HG03571 (cell line): ENCODE data around the gene CYP4F2.
A peak's percentile ranks its signal among the peaks of the same experiment; 100 is the strongest.
"Not testable (repeated sequence)": the region's sequence is repeated elsewhere in the genome, so short reads cannot be mapped to it uniquely, and the experiment has no call there.

Experiments used
- ATAC-seq: cut with Tn5 transposase; IDR thresholded peaks from one replicate; pipeline ENCODE4 v1.9.1; 2021; ENCODE audit not compliant: unreplicated experiment

CYP4F2 gene

GRCh38 chr19:15850385-15850784 is 47.5 kb downstream of the CYP4F2 start:
- ATAC-seq: no peak

GRCh38 chr19:15846923-15847322 is 51.0 kb downstream of the CYP4F2 start:
- ATAC-seq: no peak

DNA sequence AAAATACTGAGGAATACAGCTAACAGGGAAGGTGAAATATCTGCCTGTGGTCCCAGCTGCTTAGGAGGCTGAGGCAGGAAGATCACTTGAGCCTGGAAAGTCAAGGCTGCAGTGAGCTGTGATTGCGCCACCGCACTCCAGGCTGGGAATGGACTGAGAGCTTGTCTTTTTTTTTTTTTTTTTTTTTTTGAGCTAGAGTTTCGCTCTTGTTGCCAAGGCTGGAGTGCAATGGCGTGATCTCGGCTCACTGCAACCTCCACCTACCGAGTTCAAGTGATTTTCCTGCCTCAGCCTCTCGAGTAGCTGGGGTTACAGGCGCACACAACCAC is 54.0 kb downstream of the CYP4F2 start:
- ATAC-seq: not testable (repeated sequence)

DNA sequence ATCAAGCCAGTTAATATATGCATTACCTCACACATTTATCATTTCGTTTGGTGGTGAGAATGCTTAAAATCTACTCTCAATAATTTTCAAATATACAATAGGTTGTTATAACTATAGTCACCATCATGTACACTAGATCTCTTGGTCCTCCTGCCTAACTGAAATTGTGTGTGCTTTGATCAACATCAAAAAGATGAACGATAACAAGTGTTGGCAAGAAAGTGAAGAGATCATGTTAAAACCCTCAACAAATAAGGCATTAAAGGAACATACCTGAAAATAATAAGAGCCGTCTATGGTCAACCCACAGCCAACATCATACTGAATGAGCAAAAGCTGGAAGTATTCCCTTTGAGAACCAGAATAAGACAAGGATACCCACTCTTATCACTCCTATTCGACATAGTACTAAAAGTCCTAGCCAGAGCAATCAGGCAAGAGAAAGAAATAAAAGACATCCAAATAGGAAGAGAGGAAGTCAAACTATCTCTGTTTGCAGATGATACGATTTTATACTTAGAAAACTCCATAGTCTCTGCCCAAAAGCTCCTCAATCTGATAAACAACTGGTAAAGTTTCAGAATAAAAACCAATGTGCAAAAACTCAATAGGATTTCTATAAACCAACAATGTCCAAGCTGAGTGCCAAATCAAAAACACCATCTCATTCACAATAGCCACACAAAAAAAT is 54.5 kb downstream of the CYP4F2 start:
- no peak for ATAC-seq

- ATAC-seq: no peak
These were observed 55.9 kb downstream of the CYP4F2 start for GRCh38 chr19:15841875-15842569.

GRCh38 chr19:15840833-15841232 is 57.0 kb downstream of the CYP4F2 start:
- ATAC-seq: no peak

DNA sequence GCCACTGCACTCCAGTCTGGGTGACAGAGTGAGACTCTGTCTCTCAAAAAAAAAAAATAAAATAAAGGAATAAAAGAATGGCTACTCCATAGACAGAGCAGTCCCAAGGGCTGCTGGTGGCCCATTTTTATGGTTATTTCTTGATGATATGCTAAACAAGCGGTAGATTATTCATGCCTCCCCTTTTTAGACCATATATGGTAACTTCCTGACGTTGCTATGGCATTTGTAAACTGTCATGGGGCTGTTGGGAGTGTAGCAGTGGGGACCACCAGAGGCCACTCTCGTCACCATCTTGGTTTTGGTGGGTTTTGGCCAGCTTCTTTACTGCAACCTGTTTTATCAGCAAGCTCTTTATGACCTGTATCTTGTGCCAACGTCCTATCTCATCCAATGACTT is 58.0 kb downstream of the CYP4F2 start:
- not testable (repeated sequence) for ATAC-seq

GRCh38 chr19:15838351-15838750 is 59.5 kb downstream of the CYP4F2 start:
- ATAC-seq: no peak

DNA sequence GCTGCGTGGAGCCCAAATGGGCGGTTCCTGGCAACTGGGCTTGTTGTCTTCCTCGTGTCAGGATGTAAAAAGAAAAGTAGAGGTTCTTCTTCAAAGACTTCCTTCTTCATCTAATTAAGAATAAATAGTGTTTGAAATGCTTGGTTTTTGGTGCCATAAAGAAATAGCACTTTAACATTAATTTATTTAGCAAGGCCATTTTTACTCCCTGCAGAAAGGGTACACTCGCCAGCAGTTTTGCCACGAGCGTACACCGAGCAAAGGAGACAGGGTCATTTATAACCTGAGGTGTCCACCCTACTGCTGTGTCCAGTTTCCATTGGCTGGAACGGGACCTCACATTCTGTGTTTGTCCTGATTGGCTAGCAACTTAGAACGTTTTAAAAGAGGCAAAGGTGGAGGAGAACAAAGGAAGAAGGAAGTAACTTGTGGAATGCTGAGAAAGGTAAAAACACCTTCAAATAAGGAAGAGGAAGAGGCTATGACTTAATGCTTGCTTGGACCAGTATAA is 60.6 kb downstream of the CYP4F2 start:
- ATAC-seq: no peak

- ATAC-seq: peak; percentile 91
These were observed 61.3 kb downstream of the CYP4F2 start for GRCh38 chr19:15836330-15837220.

DNA sequence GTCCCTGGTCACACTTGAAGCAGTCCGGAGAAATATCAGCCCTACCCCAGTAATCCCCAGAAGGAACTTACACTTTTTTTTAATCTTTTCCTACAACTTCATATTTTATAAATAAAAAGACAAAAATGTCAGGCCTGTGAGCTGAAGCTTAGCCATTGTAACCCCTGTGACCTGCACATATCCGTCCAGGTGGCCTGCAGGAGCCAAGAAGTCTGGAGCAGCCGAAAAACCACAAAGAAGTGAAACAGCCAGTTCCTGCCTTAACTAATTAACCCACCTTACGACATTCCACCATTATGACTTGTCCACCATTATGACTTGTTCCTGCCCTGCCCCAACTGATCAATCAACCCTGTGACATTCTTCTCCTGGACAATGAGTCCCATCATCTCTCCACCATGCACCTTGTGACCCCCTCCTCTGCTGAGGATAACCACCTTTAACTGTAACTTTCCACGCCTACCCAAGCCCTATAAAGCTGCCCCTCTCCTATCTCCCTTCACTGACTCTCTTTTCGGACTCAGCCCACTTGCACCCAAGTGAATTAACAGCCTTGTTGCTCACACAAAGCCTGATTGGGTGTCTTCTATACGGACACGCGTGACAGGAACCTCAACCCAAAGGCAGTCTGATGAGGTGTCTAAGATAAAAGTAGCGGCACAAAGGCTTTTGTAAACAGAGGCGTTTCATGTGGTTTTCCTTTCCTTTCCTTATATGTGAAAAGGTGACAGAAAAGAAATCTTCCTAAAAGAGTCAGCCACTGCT is 62.1 kb downstream of the CYP4F2 start:
- ATAC-seq: not testable (repeated sequence)

DNA sequence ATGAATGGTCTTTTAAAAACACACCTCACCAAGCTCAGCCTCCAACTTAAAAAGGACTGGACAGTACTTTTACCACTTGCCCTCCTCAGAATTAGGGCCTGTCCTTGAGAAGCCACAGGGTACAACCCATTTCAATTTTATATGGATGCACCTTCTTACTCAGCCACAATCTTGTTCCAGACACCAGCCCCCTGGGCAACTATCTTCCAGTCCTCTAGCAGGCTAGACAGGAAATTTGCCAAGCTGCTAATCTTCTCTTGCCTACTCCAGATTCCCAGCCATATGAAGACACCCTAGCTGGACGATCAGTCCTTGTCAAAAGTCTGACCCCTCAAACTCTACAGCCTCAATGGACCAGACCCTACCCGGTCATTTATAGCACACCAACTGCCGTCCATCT is 63.6 kb downstream of the CYP4F2 start:
- ATAC-seq: not testable (repeated sequence)

DNA sequence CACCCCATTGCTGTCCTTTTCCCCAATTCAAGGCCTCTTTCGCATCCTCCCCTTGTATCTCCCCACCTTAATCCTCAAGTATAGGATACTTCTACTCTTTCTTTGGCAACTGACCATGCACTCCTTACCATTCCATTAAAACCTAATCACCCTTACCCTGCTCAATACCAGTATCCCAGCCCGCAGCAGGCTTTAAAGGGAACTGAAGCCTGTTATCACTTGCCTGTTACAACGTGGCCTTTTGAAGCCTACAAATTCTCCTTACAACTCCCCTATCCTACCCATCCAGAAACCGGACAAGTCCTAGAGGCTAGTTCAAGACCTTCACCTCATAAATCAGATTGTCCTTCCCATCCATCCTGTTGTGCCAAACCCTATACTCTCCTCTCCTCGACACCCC is 66.2 kb downstream of the CYP4F2 start:
- no peak for ATAC-seq

GRCh38 chr19:15829786-15830185 is 68.1 kb downstream of the CYP4F2 start:
- ATAC-seq: no peak

DNA sequence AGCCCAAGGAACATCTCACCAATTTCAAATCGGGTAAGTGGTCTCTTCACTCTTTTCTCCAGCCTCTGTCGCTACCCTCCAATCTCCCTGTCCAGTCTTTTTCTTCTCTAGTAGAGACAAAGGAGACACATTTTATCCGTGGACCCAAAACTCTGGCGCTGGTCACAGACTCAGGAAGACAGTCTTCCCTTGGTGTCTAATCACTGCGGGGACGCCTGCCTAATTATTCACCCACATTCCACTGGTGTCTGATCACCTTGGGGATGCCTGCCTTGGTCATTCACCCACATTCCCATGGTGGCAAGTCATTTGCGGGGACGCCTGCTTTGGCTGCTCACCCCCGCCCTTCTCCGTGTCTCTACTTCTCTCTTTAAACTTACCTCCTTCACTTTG is 68.6 kb downstream of the CYP4F2 start:
- ATAC-seq: no peak

GRCh38 chr19:15828611-15829305 is 69.1 kb downstream of the CYP4F2 start:
- ATAC-seq: not testable (repeated sequence)

- no peak for ATAC-seq
These were observed 69.7 kb downstream of the CYP4F2 start for GRCh38 chr19:15828121-15828610.
